Activated CD8-positive, alpha-beta memory T cell treated with anti-CD3 and anti-CD28 coated beads, Interleukin-2, amount 50 U/mL, for 24 hours (primary cell): ENCODE measurements around the gene NEK9.
"Not testable (repeated sequence)": the region's sequence is repeated elsewhere in the genome, so short reads cannot be mapped to it uniquely, and the experiment has no call there.

Experiments
- DNase-seq: peaks from one replicate; pipeline ENCODE4 v3.0.0-alpha.2; 2020; ENCODE audit errors: extremely low read depth

The NEK9 gene

DNA sequence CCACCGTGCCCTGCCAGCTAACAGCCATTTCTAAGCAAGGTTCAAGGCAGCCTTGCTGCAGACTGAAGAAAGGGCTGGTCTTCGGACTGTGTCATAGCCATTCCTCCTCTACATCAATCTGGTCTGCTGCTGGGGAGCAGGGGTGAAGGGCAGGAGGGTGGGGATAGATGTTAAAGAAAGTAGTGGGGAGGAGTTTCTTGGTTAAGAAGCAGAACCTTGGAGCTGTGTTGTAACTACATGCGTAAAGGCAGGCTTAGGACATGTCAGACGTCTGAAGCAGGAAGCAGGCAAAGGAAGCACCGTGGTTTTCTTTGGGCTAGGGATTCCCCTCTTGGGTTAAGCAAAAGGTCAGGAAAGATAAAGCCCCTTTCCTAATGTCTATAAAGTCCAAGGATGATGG, 18.1 kb upstream of the NEK9 start:
- no peak for DNase-seq

DNA sequence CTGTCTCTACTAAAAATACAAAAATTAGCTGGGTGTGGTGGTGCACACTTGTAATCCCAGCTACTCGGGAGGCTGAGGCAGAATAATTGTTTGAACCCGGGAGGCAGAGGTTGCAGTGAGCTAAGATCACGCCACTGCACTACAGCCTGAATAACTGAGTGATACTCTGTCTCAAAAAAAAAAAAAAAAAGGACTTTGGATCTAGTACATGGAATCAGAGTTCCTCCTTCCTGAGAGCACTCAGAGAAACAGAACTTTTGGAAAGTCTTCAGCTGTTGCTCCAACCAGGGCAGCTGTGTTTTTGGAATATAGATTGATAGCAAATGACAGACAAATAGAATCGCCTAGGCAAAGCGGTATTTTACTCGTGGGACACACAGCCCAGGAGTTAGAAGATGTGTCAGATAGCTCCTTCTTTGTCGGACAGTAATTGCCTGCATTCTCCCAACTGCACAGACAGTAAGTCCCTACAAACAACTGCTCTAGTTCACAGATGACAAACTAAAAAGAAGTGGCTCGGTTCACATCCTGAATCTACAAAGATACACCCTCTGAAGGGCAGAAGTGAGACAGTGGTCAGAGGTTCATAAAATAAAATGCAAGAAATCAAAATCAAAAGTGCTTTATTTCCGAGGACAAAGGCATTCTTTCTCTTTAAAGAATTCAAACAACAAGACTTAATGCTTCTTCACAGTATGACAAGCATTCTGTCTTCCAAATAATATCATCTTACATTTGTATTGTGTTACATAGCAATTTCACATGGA, 17.1 kb upstream of the NEK9 start:
- DNase-seq: no peak

DNA sequence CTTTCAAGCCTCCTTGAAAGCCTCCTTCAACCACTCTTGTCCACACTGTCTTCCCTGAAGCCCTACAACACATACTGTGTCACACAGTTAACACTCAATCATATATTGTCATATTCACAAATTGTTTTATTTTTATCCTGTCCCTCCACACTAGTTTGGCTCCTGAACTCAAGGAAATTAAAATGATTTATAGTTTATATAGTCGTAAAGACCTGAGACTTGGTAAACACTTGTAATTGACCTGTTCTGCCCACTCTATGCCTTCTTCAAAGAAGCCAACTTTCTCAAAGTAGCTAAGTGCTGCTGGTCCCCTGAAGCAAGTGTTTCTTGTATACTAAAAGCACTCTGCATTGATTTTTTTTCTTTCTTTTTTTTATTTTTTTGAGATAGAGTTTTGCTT, 15.6 kb upstream of the NEK9 start:
- DNase-seq: no peak

DNA sequence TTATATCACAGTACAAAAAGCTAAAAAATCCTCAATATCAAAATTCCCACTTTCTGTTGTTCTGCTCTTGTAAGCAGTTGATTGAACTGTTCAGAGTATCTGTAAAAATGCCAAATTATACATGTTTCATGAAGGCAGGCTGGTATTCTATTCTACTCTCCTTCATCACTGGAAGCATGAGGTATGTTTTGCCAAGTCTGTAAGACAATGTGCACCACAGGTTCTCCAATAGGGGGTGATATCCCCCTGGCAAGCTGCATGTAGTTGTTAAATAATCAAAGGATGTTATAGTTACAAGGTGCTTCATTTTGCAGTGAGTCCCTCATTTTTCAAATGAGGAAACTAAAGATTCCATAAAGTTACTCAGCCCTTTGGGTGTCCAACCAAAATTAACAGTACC, 15.1 kb upstream of the NEK9 start:
- DNase-seq: no peak

DNA sequence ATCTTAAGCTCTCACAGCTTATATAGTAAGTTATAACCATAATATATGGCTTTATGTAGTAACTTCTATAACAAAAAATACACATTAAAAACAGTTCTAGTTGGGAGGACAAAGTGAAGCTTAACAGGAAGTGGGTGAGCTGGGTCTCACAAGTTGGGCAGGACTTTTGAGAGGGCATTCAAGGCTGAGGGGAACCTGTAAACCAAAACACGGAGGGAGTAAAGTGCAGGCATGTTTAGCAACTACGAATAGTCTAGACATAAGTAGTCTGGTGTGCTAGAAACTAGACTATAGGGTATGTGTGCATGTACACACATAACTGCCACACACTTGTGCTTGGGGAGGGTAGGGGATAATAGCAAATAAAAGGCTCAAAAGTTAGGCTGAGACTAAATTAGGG, 14.2 kb upstream of the NEK9 start:
- DNase-seq: no peak

DNA sequence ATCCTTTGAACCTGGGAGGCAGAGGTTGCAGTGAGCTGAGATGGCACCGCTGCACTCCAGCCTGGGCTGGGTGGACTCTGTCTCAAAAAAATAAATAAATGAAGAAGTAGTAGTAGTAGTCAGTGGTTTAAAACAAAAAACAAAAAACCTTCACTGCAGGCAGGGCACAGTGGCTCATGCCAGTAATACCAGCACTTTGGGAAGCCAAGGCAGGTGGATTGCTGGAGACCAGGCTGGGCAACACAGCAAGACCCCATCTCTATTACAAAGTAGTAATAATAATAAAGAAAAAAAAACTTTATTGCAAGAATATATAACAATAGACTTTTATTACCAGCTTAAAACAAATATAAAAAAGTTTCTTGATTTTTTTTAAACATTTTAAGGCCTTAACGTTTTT, 13.8 kb upstream of the NEK9 start:
- no peak for DNase-seq

DNA sequence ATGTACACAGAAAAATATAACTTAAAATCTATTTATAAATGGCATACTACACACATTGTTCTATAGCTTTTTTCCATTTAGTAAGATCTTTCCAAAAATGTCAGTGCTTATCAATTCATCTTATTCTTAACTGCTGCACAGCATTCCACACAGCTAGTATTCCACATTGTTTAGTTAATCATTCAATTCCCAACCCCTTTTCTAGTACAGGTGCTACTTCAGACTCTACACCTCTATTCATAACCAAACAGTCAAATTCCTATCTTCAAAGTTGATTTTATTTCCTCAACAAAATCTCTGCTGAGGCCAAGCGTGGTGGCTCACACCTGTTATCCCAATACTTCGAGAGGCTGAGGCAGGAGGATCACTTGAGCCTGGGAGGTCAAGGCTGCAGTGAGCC, 12.3 kb upstream of the NEK9 start:
- no peak for DNase-seq

DNA sequence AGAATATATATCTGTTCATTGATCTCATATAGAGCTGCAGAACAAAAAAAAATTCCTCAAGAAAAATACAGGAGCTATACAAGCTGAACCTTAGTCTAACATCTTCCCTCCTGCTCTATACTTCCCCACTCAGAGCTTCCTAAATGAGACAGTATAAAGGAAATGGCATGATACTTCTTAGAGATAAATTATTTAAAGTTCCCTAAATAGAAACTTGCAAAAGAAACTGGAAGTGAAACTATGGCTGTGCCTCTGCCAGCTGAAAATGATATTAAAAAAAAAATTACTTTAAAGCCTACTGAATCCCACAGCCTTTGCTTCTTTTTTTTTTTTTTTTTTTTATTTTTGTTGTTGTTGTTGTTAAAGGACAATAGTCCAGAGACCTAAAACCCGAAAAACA, 11.6 kb upstream of the NEK9 start:
- no peak for DNase-seq

DNA sequence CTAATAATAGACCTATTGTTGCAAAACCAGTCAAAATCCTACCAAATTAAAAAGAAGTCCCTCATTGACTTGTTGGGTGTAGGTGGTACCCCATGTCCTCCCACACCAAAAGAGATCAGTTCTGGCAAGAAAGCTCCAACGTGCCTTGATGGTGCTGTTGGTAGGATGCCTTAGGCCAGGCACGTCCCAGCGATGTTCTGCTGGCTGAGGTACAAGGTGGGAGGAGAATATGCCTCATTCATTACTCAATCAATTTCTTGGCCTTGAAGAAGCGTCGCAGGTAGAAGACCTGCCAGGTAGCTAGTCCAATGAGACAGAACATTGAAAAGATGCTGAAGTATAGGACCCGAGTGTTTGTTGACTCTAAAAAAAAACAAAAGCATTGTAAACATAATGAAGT, 7.8 kb upstream of the NEK9 start:
- DNase-seq: no peak

DNA sequence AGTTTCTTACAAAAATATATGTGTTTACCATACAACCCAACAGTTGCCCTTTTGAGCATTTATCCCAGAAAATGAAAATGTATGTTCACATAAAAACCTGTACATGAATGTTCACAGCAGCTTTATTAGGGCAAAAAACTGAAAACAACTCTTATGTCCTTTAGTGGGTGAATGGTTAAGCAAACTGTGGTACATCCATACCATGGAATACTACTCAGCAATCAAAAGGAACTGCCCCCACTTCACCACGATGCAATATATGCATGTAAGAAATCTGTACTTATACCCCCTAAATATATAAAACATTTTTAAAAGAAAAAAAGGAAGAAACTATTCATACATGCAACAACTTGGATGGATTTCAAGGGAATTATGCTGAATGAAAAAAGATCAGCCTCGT, 6.7 kb upstream of the NEK9 start:
- DNase-seq: no peak

DNA sequence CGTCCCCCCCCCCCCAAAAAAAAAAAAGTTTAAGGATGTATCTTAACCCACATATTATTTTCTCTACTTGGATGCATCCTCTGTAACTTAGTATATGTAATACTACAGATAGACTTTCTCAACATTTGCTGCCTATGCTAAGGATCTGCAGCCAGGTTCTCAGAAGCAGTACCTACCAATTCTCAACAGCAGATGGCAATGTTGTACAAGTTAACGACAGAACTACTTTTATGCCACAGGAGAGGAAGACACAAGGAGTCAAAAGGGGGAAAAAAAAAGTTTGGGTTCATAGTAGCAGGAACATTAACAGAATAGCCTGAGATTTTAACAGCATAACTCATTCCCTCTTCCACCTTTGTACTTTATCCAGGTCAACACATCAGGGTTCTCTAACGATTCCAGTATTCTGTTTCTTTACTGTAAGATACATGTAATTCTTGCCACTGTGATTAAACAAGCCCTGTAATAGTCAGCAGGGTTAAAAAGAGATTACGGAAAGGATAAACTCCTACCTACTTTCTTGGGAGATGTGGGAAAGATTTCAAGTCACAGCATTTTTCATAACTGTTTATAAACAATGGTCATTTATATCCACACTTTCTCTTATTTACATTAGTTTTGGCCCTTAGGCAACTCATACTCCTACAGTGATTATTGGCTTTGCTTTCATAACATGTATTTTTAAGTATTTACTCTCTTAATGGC, 5.7 kb upstream of the NEK9 start:
- DNase-seq: no peak

DNA sequence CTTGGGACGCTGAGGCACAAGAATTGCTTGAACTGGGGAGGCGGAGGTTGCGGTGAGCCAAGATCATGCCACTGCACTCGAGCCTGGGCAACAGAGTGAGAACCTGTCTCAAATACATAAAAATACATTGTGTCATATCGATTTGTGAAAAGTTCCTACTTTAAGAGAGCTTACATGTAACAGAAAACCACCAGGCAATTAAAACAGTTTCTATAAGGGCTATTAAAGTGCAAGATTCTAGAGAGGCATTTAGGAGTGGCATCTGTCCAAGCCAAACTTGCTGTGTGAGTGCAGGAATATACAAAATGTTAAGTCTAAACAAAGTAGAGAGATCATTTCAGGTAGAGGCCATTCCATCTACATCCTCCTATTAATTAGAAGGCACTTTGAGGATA, 1.7 kb upstream of the NEK9 start:
- DNase-seq: no peak

DNA sequence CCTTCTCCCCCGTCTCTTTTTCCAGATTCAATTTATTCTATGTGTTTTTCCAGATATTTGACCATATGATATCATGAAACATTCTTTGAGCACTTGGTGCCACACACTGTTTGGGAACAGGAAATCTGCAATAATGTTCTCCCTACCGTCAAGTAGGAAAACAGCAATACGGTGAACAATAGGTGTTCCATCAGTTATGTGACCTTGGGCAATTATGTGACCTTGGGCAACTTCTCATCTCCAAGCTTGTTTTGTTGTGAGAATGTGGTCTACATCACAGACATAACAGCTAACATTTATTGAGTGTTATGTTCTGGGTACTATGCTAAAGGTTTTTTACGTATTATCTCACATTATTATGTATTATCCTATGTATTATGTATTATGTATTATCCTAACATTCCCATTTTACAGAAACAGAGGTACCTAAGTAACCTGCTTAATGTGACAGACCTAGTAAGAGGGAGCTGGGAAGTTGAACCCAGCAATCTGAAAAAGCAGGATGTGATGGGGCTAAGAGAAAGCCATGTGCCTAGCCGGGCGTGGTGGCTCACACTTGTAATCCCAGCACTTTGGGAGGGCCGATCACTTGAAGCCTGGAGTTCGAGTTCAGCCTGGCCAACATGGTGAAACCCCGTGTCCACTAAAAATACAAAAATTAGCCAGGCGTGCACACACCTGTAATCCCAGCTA, 1.2 kb upstream of the NEK9 start:
- DNase-seq: no peak

DNA sequence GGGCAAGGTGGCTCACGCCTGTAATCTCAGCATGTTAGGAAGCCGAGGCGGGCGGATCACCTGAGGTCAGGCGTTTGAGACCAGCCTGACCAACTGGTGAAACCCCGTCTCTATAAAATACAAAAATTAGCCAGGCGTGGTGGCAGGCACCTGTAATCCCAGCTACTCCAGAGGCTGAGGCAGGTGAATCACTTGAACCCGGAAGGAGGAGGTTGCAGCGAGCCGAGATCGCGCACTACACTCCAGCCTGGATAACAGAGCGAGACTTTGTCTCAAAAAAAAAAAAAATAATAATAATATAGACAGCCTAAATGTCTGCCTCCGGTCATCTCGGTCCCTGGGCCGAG, 599 bp upstream of the NEK9 start:
- DNase-seq: not testable (repeated sequence)

DNA sequence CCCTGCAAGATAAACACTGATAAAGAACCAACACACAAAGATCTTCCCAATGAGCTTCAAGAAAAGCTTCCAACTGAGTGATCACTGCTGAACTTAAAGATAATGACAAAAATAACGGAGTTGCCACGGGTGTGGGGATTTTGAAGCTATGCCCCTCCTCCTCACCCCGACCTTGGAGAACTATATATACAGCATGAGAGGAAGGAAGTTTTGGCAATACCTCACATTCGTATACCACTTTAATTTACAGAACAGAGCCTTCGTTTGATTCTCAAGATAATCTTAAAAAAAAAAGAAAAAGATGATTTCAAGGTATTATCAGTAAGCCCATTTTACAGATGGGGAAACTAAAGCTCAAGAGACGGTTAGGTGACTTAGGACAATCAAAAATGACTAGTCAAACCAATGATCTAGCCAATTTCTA, 715 bp downstream of the NEK9 start:
- DNase-seq: no peak

DNA sequence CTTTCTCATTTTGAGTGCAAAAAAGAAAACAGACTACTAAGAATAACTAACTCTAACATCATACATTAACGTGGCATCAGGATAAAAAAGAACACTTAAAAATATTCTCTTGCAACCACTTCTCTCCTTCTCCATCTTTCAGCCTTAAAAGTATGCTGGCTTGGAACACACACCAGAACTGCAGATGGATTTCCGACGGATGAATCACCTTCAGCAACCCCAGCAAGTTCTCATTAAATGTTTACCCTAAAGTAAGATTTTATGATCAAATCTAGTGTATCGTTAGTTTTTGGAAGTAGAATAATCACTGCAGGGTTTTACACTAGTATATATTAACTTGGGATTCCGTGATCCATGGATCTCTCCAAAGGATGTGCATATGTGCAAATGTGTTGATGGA, 1.2 kb downstream of the NEK9 start:
- DNase-seq: no peak

DNA sequence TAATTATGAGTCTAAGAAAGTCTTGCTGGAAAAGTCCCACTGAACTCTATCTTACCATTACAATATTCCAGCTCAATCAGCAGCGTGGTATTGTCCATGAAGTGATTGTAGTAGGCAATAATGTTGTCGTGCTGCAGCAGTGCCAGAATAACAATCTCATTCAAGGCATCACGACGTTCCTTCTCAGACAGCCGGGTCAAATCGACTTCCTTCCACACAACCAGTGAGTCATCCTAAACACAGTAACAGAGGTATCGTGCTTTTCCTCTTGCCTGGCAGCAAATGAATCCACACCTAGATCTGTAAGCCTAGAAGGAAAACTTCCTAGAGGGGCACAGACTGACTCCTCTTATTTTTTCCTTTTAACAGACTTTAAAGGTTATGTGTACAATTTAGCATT, 2.9 kb downstream of the NEK9 start:
- no peak for DNase-seq

DNA sequence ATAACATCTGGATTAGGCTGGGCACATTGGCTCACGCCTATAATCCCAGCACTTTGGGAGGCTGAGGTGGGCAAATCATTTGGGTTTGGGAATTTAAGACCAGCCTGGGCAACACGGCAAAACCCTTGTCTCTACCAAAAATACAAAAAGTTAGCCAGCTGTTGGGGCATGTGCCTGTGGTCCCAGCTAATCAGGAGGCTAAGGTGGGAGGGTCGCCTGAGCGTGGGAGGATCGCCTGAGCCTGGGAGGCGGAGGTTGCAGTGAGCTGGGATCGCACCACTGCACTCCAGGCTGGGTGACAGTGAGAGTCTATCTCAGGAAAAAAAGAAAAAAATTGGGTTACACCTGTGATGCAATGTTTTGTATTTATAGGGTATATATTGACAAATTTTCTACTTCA, 5.3 kb downstream of the NEK9 start:
- DNase-seq: no peak

DNA sequence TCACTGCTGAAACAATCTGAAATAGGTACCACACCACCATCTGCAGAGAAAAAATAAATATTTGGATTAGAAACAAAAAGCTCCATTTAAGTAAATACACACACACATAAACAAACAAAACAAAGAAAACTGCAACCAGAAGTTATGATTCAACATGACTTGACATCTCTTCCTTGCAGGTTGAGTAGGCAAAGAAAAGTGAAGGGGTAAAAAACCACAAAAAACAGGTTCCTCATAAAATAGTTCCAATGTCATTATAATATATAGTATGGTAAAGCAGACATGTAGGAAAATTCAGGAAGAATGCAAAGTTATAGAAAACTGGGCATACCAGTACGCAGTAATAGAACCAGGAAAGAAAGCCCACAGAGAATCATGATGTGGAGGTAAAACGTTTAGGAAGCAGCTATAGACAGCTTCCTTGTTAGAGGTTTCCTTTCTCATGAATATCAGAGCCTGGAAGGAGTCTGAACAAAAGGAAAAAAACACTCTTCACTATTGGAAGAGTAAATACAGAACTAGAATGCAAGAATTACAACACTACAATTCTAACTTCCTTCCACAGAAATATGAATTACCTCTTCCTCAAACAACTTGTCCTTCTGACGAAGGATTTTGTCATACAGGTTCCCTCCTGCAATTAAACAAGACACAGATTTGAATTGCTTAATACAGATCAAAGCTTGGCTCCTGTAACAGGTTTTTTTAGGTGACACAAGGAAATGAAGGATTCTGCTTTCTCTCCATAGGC, 6.1 kb downstream of the NEK9 start:
- no peak for DNase-seq

DNA sequence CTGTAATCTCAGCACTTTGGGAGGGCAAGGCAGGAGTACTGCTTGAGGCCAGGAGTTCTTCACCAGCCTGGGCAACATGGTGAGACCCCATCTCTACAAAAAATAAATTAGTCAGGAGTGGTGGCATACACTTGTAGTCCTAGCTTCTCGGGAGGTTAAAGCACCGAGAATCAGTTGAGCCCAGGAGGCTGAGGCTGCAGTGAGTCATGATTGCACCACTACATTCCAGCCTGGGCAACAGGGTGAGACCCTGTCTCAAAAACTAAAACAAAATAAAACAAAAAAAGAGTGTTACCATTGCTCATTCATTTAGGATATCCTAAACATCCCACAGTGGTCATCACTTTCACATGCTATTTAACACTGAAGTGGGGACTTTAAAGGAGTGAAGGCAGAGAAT, 7.8 kb downstream of the NEK9 start:
- DNase-seq: no peak

DNA sequence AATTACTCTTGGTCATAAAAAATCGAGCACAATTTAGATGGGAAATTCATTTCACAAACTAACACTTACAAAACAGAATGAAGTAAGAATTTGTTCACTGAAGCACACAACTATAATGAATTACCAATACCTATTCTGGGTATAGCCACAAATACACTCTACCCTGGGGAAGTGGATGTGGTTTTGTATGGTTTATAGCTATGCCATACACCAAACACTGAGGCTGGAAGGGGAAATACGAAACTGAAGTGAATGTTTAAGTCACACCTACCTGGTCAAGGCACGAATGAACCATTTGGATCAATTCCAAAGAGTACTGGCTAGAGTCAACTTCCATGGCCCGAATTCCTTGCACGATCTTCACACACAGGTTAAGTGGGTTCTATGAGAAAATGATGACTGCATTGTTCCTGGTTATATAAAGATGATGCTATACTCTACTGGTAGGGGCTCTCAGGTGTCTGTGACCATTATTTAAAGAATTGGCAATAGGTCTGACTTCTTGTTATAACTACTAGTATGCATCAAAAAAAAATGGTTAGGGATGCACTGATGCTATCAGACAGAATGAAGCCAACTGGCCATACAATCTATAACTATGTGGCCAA, 12.8 kb downstream of the NEK9 start:
- no peak for DNase-seq

DNA sequence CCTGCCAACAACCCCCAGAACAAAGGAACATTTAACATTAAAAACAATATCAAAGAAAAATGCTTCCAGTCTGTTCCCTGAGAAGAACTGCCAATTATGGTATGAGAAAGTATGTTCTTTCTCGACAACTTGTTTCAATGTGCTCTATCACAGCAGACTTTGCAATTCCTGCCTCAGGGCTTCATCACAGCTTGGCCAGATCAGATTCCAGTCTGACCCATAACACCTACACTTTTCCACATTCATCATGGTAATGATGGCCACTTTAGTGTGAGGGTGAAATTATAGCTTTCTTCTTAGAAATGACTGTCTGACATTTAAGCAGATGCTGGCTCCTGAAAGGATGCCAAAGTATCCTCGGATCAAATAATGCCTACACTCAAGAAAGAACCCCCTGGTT, 17.0 kb downstream of the NEK9 start:
- DNase-seq: no peak
